ENCODE results near the gene NDEL1.

GRCh38 chr17:8475227-8475626 lies 39.5 kb downstream of the NDEL1 start:
- TF ChIP-seq POLR2A (IDR thresholded peaks at IDR 0.05) (no peak), POLR2AphosphoS5 (IDR thresholded peaks at IDR 0.05) (no peak), CTCF (IDR thresholded peaks at IDR 0.05 in 8 of 11, conservative IDR thresholded peaks at IDR 0.05 in 3 of 11) (no peak)

Data from spleen (tissue), 7 donors.